Sigmoid colon (tissue), 7 donors: ENCODE results near the gene TTC17. TPM values are rescaled to one million over a fixed set of nuclear protein-coding genes. Genes with fewer than 3 reads are reported as not detected.

Source experiments
- DNase-seq: peaks from one replicate; pipeline ENCODE4 v3.0.0-alpha.2; 2019
- H3K27ac ChIP-seq, 4 donors: fragments of 200-600 bp; sonication (generic); one replicate each; pipeline ENCODE4 v1.5.1; 2016 to 2019; ENCODE audit warnings: mild to moderate bottlenecking in 1 of 4
- H3K27me3 ChIP-seq, 3 donors: fragments of 200-600 bp; sonication (generic); one replicate each; pipeline ENCODE4 v1.5.1; 2019; ENCODE audit warnings: mild to moderate bottlenecking in 1 of 3
- H3K36me3 ChIP-seq, 4 donors: fragments of 200-600 bp; sonication (generic); one replicate each; pipeline ENCODE4 v1.5.1; 2016 to 2019
- H3K4me1 ChIP-seq, 4 donors: fragments of 200-600 bp; sonication (generic); one replicate each; pipeline ENCODE4 v1.5.1; 2017 to 2019
- H3K4me3 ChIP-seq, 4 donors: fragments of 200-600 bp; sonication (generic); one replicate each; pipeline ENCODE4 v1.5.1; 2017 to 2019; ENCODE audit warnings: mild to moderate bottlenecking in 2 of 4, moderate library complexity in 1 of 4
- H3K9me3 ChIP-seq, 4 donors: fragments of 200-600 bp in 3 of 4; sonication (generic) in 3 of 4; one replicate each; pipeline versions ENCODE4 v1.5.1 to v1.6.1; 2013 to 2019
- CTCF ChIP-seq, 4 experiments: fragments of 450-650 bp in 3 of 4; fragments of 200-600 bp in 1 of 4; IDR thresholded peaks; one replicate each; pipeline ENCODE4 v1.5.1; 2016 to 2019; ENCODE audit warnings: antibody characterized with exemption in 4 of 4, mild to moderate bottlenecking in 3 of 4, moderate library complexity in 2 of 4
- EP300 ChIP-seq, 4 donors: sonication (generic); formaldehyde crosslinking; IDR thresholded peaks; one replicate each; pipeline ENCODE4 v1.6.1; 2017; ENCODE audit warnings: antibody characterized with exemption in 4 of 4
- POLR2A ChIP-seq, 2 donors: fragments of 450-650 bp; IDR thresholded peaks; one replicate each; pipeline ENCODE4 v1.6.1; 2016; ENCODE audit warnings: antibody characterized with exemption in 2 of 2, mild to moderate bottlenecking in 2 of 2, moderate library complexity in 2 of 2
- POLR2AphosphoS5 ChIP-seq, 4 donors: sonication (generic); formaldehyde crosslinking; IDR thresholded peaks; one replicate each; pipeline ENCODE4 v1.6.1; 2017; ENCODE audit warnings: antibody characterized with exemption in 4 of 4
- WGBS, 2 donors: extraction: QIAGEN DNeasy Blood & Tissue Kit; methylation state at CpG; one replicate each; pipeline ENCODE4 v1.1.7; 2013; 5-methylcytosine and 5-hydroxymethylcytosine counted together
- intact Hi-C: fragments of 100-400 bp; cut with DNase I; formaldehyde crosslinking; loops from one replicate; pipeline ENCODE4 v1.15.1; 2023
- polyA plus RNA-seq, 3 donors: library from polyadenylated mRNA; stranded (reverse); fragments of 200-250 nt; gene quantifications; one replicate each; pipeline ENCODE4 v1.2.3, GENCODE V29; 2013
- total RNA-seq, 4 donors: library from RNA; depleted of rRNA; stranded (reverse); fragments of >200 nt; gene quantifications; one replicate each; pipeline ENCODE4 v1.1.0, GENCODE V29; 2016
- donor health status: healthy with polysubstance abuse.
- donor health status: Bipolar disorder and iron deficiency.
- donor health status: healthy.

The TTC17 gene
- total and polyA plus RNA-seq, 7 donors, result 8.4 to 102 (median 79.2) TPM

DNA sequence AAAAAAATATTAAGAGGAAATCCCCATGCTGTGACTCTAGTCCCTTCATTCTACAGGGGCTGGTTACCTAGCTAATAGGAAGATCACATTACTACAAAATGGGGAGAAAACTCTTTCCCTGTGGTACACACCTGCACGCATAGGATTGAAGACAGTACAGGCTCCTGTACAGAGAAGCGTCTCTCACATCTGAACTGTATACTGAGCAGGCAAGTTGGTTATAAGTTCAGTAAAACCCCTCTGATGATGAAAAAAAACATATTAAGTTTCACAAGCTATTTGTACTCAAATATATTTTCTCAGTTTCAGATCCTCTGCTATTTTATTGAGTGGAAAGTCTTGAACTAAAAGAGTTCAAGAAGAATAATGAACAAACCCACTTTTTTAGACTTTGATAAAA, 164.9 kb downstream of the TTC17 start:
- no peaks in the 10 kb centered on the region for H3K27me3 ChIP-seq
- H3K4me1 ChIP-seq, result no peaks in the 10 kb centered on the region
- H3K4me3 ChIP-seq, result no peak overlapping the region
- WGBS, 2 donors, result 81 to 83% methylated on average over 2 of the region's 2 CpGs
- intact Hi-C loops, result no loop called here
- no peak overlapping the region for H3K27ac ChIP-seq
- H3K36me3 ChIP-seq, result no peaks in the 10 kb centered on the region
- H3K9me3 ChIP-seq, result no peaks in the 10 kb centered on the region
- DNase-seq, result no peak
- TF ChIP-seq POLR2A (IDR thresholded peaks at IDR 0.05), result no peak
- no peak for TF ChIP-seq POLR2AphosphoS5 (IDR thresholded peaks at IDR 0.05)
- no peak for TF ChIP-seq CTCF (IDR thresholded peaks at IDR 0.05)
- no peak for TF ChIP-seq EP300 (IDR thresholded peaks at IDR 0.05)

DNA sequence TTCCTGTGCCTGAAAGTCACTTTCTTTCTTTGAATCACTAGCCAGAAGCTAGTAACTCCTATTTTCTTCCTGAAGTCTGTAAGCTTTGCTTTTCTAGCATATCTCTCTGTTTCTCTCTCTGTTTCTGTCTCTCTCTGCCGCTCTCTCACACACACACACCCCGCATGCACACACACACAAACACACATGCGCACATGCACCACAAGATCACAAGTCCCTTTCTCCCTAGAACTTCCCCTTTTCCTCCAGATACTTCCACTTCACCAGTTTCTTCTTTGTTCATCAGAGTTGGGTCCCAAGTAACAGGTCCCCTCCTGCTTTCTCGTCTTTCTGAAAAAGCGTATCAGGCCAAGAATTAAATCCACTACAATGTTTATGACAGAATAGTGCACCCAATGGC, 173.3 kb downstream of the TTC17 start:
- Histone ChIP-seq H3K27ac (no peak overlapping the region), H3K27me3 (no peaks in the 10 kb centered on the region), H3K9me3 (no peaks in the 10 kb centered on the region), H3K4me3 (no peak overlapping the region), H3K4me1 (no peaks in the 10 kb centered on the region), H3K36me3 (no peaks in the 10 kb centered on the region)
- DNase-seq, result no peak
- 90 to 91% methylated on average over 5 of the region's 5 CpGs for WGBS, 2 donors
- TF ChIP-seq POLR2A (IDR thresholded peaks at IDR 0.05), result no peak
- no peak for TF ChIP-seq CTCF (IDR thresholded peaks at IDR 0.05)
- TF ChIP-seq EP300 (IDR thresholded peaks at IDR 0.05), result no peak
- no peak for TF ChIP-seq POLR2AphosphoS5 (IDR thresholded peaks at IDR 0.05)
- intact Hi-C loops, result no loop called here

- Histone ChIP-seq H3K36me3 (no peaks in the 10 kb centered on the region), H3K27me3 (peaks cover 0 to 24% (median 14%) of the 10 kb centered on the region in 3 donors), H3K4me3 (no peak overlapping the region), H3K4me1 (no peaks in the 10 kb centered on the region), H3K27ac (no peak overlapping the region), H3K9me3 (peaks cover 0 to 5% (median 0%) of the 10 kb centered on the region in 4 donors)
- 24 to 34% methylated on average over 14 of the region's 14 CpGs for WGBS, 2 donors
- DNase-seq, result no peak
- intact Hi-C loops, result no loop called here
- TF ChIP-seq EP300 (IDR thresholded peaks at IDR 0.05), result no peak
- TF ChIP-seq POLR2A (IDR thresholded peaks at IDR 0.05), result no peak
- no peak for TF ChIP-seq POLR2AphosphoS5 (IDR thresholded peaks at IDR 0.05)
- no peak for TF ChIP-seq CTCF (IDR thresholded peaks at IDR 0.05)
Observed at GRCh38 chr11:43537833-43538615, 179.3 kb downstream of the TTC17 start.

- peaks cover 0 to 5% (median 0%) of the 10 kb centered on the region in 4 donors for H3K9me3 ChIP-seq
- no peak overlapping the region for H3K27ac ChIP-seq
- peaks cover 3 to 28% (median 22%) of the 10 kb centered on the region in 3 donors for H3K27me3 ChIP-seq
- no peak for DNase-seq
- H3K4me3 ChIP-seq, result no peak overlapping the region
- H3K4me1 ChIP-seq, result no peaks in the 10 kb centered on the region
- intact Hi-C loops, result no loop called here
- H3K36me3 ChIP-seq, result no peaks in the 10 kb centered on the region
- 82 to 90% methylated on average over 2 of the region's 2 CpGs for WGBS, 2 donors
- TF ChIP-seq EP300 (IDR thresholded peaks at IDR 0.05) (no peak), POLR2AphosphoS5 (IDR thresholded peaks at IDR 0.05) (no peak), POLR2A (IDR thresholded peaks at IDR 0.05) (no peak), CTCF (IDR thresholded peaks at IDR 0.05) (no peak)
Observed at GRCh38 chr11:43541993-43542392, 183.3 kb downstream of the TTC17 start.
